Astrocyte of the spinal cord (primary cell): ENCODE data around the gene PDCD1.
"Not testable (repeated sequence)": the region's sequence is repeated elsewhere in the genome, so short reads cannot be mapped to it uniquely, and the experiment has no call there.

Source experiments
- DNase-seq: peaks from one replicate; pipeline ENCODE4 v3.0.0; 2011; ENCODE audit warnings: low read depth, low spot score
- H3K4me3 ChIP-seq: 2 replicates; pipeline ENCODE4 v1.5.1; 2011; ENCODE audit warnings: low read depth, mild to moderate bottlenecking, low read length, moderate library complexity
- in situ Hi-C: cut with HindIII; loops from 2 replicates; pipeline ENCODE4 v1.10.0; 2017; ENCODE audit warnings: low sequenced_read_pairs
- TF ChIP-seq, protein P1 (sequence below): IDR thresholded peaks from 2 replicates; pipeline ENCODE4 v1.5.1; 2012; ENCODE audit warnings: low read depth, mild to moderate bottlenecking, low read length, inconsistent platforms

The PDCD1 gene

GRCh38 chr2:241821460-241822263 is 37.0 kb downstream of the PDCD1 start:
- no peak for DNase-seq
- in situ Hi-C loops, result no loop called here
- TF ChIP-seq, protein P1, sequence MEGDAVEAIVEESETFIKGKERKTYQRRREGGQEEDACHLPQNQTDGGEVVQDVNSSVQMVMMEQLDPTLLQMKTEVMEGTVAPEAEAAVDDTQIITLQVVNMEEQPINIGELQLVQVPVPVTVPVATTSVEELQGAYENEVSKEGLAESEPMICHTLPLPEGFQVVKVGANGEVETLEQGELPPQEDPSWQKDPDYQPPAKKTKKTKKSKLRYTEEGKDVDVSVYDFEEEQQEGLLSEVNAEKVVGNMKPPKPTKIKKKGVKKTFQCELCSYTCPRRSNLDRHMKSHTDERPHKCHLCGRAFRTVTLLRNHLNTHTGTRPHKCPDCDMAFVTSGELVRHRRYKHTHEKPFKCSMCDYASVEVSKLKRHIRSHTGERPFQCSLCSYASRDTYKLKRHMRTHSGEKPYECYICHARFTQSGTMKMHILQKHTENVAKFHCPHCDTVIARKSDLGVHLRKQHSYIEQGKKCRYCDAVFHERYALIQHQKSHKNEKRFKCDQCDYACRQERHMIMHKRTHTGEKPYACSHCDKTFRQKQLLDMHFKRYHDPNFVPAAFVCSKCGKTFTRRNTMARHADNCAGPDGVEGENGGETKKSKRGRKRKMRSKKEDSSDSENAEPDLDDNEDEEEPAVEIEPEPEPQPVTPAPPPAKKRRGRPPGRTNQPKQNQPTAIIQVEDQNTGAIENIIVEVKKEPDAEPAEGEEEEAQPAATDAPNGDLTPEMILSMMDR, result no peak
- no peak overlapping the region for H3K4me3 ChIP-seq

DNA sequence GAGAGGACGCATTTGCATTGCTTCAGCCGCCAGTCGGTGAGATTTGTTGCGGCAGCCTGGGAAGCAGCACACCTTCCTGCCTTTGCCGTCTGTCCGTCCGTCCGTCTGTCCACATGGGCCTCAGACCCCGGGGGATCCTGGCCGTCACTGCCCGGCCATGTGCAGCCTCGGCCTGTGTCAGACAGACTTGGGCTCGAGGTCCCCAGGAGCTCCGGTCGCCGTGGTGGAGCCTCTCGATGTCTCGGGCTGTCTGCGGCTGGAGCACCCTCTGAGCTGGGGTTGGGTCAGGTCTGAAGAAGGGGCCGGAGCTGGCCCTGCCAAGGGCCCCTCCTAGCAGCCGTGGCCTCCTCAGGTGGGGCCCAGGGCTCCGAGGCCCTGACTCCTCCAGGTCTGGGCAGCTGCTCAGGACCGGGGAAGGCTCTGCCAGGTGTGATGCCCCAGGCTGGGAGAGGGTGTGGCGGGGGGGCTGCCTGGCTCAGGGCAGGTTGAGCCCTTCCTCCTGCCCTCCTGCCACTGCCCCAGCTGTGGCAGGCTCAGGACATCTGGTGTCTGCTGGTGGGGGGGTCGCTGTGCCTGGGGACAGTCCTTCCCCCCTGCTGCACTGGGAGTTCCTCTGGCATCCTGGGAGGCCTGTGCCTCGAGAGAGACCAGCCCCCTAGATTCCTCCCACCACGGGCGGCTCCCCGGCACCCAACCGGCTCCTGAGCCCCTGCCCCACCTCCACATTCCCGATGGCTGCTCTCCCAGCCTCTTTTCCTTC is 37.9 kb downstream of the PDCD1 start:
- in situ Hi-C loops, result no loop called here

DNA sequence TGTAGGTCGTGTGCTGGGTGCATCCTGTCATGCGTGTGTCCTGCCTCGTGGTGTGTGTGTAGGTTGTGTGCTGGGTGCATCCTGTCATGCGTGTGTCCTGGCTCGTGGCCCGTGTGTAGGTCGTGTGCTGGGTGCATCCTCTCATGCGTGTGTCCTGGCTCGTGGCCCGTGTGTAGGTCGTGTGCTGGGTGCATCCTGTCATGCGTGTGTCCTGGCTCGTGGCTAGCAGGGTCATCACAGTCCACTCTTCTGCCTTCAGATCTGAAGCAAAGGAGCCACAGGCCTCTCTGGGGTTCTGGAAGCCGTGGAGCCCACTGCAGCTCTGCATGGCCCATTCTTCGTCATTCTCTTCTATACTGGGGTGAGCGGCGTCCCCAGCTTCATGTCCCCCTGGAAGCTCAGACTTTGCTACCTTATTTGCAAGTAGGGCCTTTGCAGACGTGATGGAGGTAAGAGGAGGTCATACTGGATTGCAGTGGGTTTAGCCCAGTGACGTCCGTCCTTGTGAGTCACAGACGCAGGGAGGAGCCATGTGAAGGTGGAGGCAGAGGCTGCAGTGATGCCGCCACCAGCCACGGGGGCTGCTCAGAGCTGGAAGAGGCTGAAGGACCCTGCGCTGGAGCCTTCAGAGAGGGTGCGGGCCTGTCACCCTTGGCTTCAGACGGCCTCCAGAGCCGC is 38.6 kb downstream of the PDCD1 start:
- in situ Hi-C loops, DNase-seq, H3K4me3 ChIP-seq: not testable (repeated sequence)

More for the DNA sequence above, 37.9 kb downstream of the PDCD1 start:
- H3K4me3 ChIP-seq, result no peak overlapping the region
- TF ChIP-seq, protein P1, result no peak
- no peak for DNase-seq

GRCh38 chr2:241818943-241819270 is 39.8 kb downstream of the PDCD1 start:
- no peak overlapping the region for H3K4me3 ChIP-seq
- TF ChIP-seq, protein P1, result no peak
- in situ Hi-C loops, result no loop called here
- DNase-seq, result no peak

DNA sequence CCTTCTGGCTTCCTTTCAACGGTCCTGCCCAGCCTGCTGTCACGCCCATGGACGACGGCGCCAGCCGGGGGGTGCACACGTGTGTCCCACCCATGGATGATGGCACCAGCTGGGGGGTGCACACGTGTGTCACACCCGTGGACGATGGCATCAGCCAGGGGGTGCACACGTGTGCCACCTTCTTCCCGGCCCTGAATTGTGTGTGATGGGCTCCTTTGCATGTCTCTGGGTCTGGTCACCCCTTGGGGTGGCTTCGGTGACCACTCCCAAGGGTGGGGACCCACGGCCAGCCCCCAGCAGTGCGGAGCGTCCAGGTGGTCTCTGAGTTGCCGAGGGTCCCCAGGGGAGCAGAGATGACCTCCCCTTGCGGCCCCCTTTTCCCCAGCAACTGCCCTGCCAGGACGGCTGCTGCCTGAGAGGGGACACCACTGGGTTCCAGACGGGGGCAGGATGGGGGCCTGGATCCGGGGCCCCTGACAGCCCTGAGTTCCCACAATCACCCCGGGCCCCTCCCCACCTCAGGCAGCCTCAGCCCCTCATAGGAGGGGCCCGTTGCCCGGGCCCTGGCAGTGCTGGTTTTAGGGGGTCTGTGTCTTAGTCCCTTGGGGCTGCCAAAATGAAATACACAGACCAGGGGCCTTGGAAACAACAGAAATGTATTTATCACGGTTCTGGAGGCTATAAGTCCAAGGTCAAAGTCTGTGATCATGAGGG is 40.3 kb downstream of the PDCD1 start:
- in situ Hi-C loops, result no loop called here
- TF ChIP-seq, protein P1, result no peak
- DNase-seq, result no peak
- no peak overlapping the region for H3K4me3 ChIP-seq

DNA sequence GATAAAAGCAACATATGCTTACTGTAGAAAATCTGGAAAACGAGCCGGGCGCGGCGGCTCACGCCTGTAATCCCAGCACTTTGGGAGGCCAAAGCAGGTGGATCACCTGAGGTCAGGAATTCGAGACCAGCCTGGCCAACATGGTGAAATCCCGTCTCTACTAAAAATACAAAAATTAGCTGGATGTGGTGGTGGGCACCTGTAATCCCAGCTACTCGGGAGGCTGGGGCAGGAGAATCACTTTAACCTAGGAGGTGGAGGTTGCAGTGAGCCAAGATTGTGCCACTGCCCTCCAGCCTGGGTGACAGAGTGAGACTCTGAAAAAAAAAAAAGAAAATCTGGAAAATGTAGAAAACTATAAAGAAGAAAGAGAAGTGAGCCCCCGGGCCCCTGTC is 40.9 kb downstream of the PDCD1 start:
- in situ Hi-C loops, H3K4me3 ChIP-seq, DNase-seq: not testable (repeated sequence)

- in situ Hi-C loops, result no loop called here
- no peak overlapping the region for H3K4me3 ChIP-seq
Measured at GRCh38 chr2:241817126-241817820, 41.4 kb downstream of the PDCD1 start.

More at GRCh38 chr2:241817126-241817820, 41.4 kb downstream of the PDCD1 start:
- TF ChIP-seq, protein P1, result no peak
- DNase-seq, result no peak
